ENCODE data around the gene E2F6. TPM values are rescaled to one million over a fixed set of nuclear protein-coding genes. Genes with fewer than 3 reads are reported as not detected.

E2F6 gene
- total and polyA plus RNA-seq, 2 of the 13 experiments (the other 11 are each of a cell fraction or from before 2014, with no cell fraction given) = 27.3 to 36.0 TPM

DNA sequence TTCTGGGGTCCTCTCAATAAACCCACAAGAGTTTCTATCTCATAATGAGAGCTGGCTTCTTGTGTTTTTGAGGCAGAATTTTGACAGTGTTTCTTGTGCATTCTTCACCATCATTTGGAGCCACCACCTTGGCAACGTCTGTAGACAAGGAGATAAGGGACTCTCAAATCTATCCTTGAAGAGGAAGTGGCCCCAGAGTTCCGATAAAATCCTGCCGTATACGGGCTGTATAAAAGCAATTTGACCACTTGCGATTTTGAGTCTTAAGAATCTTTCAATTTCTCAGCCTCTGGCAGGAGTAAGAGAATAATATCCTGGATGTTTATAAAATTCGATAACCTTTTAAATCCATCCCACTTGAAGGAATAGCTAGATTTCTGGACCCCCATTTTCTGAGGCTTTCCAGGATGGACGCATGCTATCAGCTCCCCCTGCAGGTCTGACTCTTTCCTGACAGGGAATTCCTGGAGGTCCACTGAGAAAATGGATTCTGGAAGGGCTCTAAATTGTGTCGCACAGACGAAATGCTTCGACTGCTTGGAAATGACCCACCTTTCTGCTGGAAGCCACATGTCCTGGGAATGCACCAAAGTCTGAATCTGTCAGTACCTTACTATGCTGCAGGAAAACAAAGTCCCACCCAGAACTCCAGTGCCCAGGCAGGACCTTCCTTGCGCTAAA lies 54.1 kb downstream of the E2F6 start (continued):
- TF ChIP-seq, protein P1, sequence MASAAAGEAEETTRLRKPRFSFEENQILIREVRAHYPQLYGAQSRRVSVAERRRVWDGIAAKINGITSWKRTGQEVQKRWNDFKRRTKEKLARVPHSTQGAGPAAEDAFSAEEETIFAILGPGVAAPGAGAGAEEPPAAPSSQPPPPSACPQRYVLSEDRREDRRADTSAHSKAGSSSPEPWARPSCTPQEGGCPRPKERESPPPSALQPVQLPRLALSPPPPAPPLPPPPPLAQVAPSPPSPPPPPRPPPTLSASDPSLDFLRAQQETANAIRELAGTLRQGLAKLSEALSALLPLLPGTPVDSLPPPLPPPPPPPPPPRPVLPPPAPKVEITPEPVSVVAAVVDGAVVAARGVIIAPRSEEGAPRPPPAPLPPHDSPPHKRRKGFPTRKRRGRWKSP (CRISPR knock-in tag; IDR thresholded peaks at IDR 0.05) = no peak
- TF ChIP-seq PHF5A (CRISPR knock-in tag; IDR thresholded peaks at IDR 0.05; ENCODE audit: low read depth, unreplicated experiment) (no peak), PAWR (CRISPR knock-in tag; IDR thresholded peaks at IDR 0.05; ENCODE audit: borderline replicate concordance) (no peak), ZNF382 (CRISPR knock-in tag; IDR thresholded peaks at IDR 0.05; ENCODE audit: borderline replicate concordance) (no peak), ZNF749 (CRISPR knock-in tag; IDR thresholded peaks at IDR 0.05; ENCODE audit: borderline replicate concordance) (no peak), MXD4 (CRISPR knock-in tag; IDR thresholded peaks at IDR 0.05) (no peak), ELF4 (CRISPR knock-in tag; IDR thresholded peaks at IDR 0.05; ENCODE audit: borderline replicate concordance) (no peak), PLRG1 (conservative IDR thresholded peaks at IDR 0.05) (no peak), KLF16 (CRISPR knock-in tag; IDR thresholded peaks at IDR 0.05) (no peak), TBL1XR1 (IDR thresholded peaks at IDR 0.05; ENCODE audit: borderline replicate concordance, low read length, partially characterized antibody) (no peak), ZNF672 (CRISPR knock-in tag; IDR thresholded peaks at IDR 0.05) (no peak), KDM5A (IDR thresholded peaks at IDR 0.05; ENCODE audit: borderline replicate concordance, low read length) (no peak), ZNF781 (CRISPR knock-in tag; IDR thresholded peaks at IDR 0.05; ENCODE audit: borderline replicate concordance, not compliant biosample characterization) (no peak), ZFP90 (CRISPR knock-in tag; IDR thresholded peaks at IDR 0.05; ENCODE audit: borderline replicate concordance) (0 out of 2 replicates have a peak, but pooled peaks have one; percentile 24), ZNF329 (CRISPR knock-in tag; IDR thresholded peaks at IDR 0.05; ENCODE audit: low read depth) (no peak), ZNF572 (CRISPR knock-in tag; IDR thresholded peaks at IDR 0.05) (no peak), XBP1 (CRISPR knock-in tag; IDR thresholded peaks at IDR 0.05) (no peak)
- TF ChIP-seq, protein P2, sequence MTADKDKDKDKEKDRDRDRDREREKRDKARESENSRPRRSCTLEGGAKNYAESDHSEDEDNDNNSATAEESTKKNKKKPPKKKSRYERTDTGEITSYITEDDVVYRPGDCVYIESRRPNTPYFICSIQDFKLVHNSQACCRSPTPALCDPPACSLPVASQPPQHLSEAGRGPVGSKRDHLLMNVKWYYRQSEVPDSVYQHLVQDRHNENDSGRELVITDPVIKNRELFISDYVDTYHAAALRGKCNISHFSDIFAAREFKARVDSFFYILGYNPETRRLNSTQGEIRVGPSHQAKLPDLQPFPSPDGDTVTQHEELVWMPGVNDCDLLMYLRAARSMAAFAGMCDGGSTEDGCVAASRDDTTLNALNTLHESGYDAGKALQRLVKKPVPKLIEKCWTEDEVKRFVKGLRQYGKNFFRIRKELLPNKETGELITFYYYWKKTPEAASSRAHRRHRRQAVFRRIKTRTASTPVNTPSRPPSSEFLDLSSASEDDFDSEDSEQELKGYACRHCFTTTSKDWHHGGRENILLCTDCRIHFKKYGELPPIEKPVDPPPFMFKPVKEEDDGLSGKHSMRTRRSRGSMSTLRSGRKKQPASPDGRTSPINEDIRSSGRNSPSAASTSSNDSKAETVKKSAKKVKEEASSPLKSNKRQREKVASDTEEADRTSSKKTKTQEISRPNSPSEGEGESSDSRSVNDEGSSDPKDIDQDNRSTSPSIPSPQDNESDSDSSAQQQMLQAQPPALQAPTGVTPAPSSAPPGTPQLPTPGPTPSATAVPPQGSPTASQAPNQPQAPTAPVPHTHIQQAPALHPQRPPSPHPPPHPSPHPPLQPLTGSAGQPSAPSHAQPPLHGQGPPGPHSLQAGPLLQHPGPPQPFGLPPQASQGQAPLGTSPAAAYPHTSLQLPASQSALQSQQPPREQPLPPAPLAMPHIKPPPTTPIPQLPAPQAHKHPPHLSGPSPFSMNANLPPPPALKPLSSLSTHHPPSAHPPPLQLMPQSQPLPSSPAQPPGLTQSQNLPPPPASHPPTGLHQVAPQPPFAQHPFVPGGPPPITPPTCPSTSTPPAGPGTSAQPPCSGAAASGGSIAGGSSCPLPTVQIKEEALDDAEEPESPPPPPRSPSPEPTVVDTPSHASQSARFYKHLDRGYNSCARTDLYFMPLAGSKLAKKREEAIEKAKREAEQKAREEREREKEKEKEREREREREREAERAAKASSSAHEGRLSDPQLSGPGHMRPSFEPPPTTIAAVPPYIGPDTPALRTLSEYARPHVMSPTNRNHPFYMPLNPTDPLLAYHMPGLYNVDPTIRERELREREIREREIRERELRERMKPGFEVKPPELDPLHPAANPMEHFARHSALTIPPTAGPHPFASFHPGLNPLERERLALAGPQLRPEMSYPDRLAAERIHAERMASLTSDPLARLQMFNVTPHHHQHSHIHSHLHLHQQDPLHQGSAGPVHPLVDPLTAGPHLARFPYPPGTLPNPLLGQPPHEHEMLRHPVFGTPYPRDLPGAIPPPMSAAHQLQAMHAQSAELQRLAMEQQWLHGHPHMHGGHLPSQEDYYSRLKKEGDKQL (CRISPR knock-in tag; IDR thresholded peaks at IDR 0.05; ENCODE audit: low read depth) = no peak
- TF ChIP-seq, protein P3, sequence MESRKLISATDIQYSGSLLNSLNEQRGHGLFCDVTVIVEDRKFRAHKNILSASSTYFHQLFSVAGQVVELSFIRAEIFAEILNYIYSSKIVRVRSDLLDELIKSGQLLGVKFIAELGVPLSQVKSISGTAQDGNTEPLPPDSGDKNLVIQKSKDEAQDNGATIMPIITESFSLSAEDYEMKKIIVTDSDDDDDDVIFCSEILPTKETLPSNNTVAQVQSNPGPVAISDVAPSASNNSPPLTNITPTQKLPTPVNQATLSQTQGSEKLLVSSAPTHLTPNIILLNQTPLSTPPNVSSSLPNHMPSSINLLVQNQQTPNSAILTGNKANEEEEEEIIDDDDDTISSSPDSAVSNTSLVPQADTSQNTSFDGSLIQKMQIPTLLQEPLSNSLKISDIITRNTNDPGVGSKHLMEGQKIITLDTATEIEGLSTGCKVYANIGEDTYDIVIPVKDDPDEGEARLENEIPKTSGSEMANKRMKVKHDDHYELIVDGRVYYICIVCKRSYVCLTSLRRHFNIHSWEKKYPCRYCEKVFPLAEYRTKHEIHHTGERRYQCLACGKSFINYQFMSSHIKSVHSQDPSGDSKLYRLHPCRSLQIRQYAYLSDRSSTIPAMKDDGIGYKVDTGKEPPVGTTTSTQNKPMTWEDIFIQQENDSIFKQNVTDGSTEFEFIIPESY (CRISPR knock-in tag; IDR thresholded peaks at IDR 0.05) = peak; percentile 94
- TF ChIP-seq, protein P4, sequence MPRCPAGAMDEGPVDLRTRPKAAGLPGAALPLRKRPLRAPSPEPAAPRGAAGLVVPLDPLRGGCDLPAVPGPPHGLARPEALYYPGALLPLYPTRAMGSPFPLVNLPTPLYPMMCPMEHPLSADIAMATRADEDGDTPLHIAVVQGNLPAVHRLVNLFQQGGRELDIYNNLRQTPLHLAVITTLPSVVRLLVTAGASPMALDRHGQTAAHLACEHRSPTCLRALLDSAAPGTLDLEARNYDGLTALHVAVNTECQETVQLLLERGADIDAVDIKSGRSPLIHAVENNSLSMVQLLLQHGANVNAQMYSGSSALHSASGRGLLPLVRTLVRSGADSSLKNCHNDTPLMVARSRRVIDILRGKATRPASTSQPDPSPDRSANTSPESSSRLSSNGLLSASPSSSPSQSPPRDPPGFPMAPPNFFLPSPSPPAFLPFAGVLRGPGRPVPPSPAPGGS (CRISPR knock-in tag; IDR thresholded peaks at IDR 0.05) = no peak

All from HepG2 (cell line).